Measurements from ENCODE around the gene PRRT4. TPM values are rescaled to one million over a fixed set of nuclear protein-coding genes. Genes with fewer than 3 reads are reported as not detected.

The PRRT4 gene
- total RNA-seq, 1 donor from 2014 or later, result 1.2 TPM

- intact Hi-C loops (cut with DNase I), result no loop called here
- DNase-seq (no peak), ATAC-seq (ENCODE audit: poor library complexity) (no peak)
Measured at GRCh38 chr7:128318691-128319090, 42.8 kb downstream of the PRRT4 start.

- intact Hi-C loops (cut with DNase I), result no loop called here
- DNase-seq (no peak), ATAC-seq (ENCODE audit: poor library complexity) (no peak)
Measured at GRCh38 chr7:128311013-128311412, 50.5 kb downstream of the PRRT4 start.

GRCh38 chr7:128310499-128310898 lies 51.0 kb downstream of the PRRT4 start:
- no peak for ATAC-seq (ENCODE audit: poor library complexity)
- intact Hi-C loops (cut with DNase I), result no loop called here

GRCh38 chr7:128309976-128310375 lies 51.5 kb downstream of the PRRT4 start:
- no peak for ATAC-seq (ENCODE audit: poor library complexity)
- intact Hi-C loops (cut with DNase I), result no loop called here
- DNase-seq, result no peak

More at GRCh38 chr7:128310499-128310898, 51.0 kb downstream of the PRRT4 start:
- DNase-seq, result no peak

GRCh38 chr7:128309124-128309523 lies 52.4 kb downstream of the PRRT4 start:
- DNase-seq, result no peak
- no peak for ATAC-seq (ENCODE audit: poor library complexity)
- intact Hi-C loops (cut with DNase I), result no loop called here

GRCh38 chr7:128307061-128307460 lies 54.4 kb downstream of the PRRT4 start:
- ATAC-seq (ENCODE audit: poor library complexity), result no peak
- DNase-seq, result no peak
- intact Hi-C loops (cut with DNase I), result no loop called here

GRCh38 chr7:128304212-128304611 lies 57.3 kb downstream of the PRRT4 start:
- no peak for ATAC-seq (ENCODE audit: poor library complexity)
- intact Hi-C loops (cut with DNase I), result no loop called here
- DNase-seq, result no peak

GRCh38 chr7:128303643-128304042 lies 57.8 kb downstream of the PRRT4 start:
- DNase-seq (no peak), ATAC-seq (ENCODE audit: poor library complexity) (no peak)
- intact Hi-C loops (cut with DNase I), result no loop called here

- ATAC-seq (ENCODE audit: poor library complexity), result no peak
- DNase-seq, result no peak
- intact Hi-C loops (cut with DNase I), result no loop called here
Measured at GRCh38 chr7:128303133-128303532, 58.4 kb downstream of the PRRT4 start.

GRCh38 chr7:128302139-128302538 lies 59.4 kb downstream of the PRRT4 start:
- intact Hi-C loops (cut with DNase I), result no loop called here

More at GRCh38 chr7:128302139-128302538, 59.4 kb downstream of the PRRT4 start:
- DNase-seq (peak; percentile 45), ATAC-seq (ENCODE audit: poor library complexity) (peak; percentile 58)

Other genes starting within 250 kb of the PRRT4 start
- gene LEP, start 120.4 kb downstream of the PRRT4 start, total RNA-seq, result 0.86 TPM
- gene RBM28, start 17.8 kb downstream of the PRRT4 start, total RNA-seq, result 30.3 TPM
- 20.0 TPM for gene IMPDH1, start 48.3 kb upstream of the PRRT4 start, total RNA-seq
- 7.3 TPM for gene HILPDA, start 94.2 kb upstream of the PRRT4 start, total RNA-seq
- 16.6 TPM for gene METTL2B, start 115.1 kb upstream of the PRRT4 start, total RNA-seq